Stomach (tissue), 9 donors: ENCODE measurements around the gene EXOC3. TPM values are rescaled to one million over a fixed set of nuclear protein-coding genes. Genes with fewer than 3 reads are reported as not detected.

Source experiments
- DNase-seq, 2 donors: peaks; one replicate each; pipeline versions ENCODE4 v3.0.0 to v3.0.0-alpha.2; 2013 to 2019
- H3K27ac ChIP-seq, 5 donors: fragments of 200-600 bp in 4 of 5; sonication (generic) in 4 of 5; one replicate each; pipeline ENCODE4 v1.5.1; 2013 to 2019; ENCODE audit warnings: mild to moderate bottlenecking in 1 of 5, moderate library complexity in 1 of 5
- H3K27me3 ChIP-seq, 3 donors: fragments of 200-600 bp; sonication (generic); one replicate each; pipeline ENCODE4 v1.5.1; 2017 to 2019; ENCODE audit warnings: mixed run types in 1 of 3
- H3K36me3 ChIP-seq, 4 donors: fragments of 200-600 bp; sonication (generic); 1 replicate in 3 of 4; 2 replicates in 1 of 4; pipeline ENCODE4 v1.5.1; 2016 to 2019
- H3K4me1 ChIP-seq, 4 donors: fragments of 200-600 bp; sonication (generic); one replicate each; pipeline ENCODE4 v1.5.1; 2016 to 2019
- H3K4me3 ChIP-seq, 4 donors: fragments of 200-600 bp; sonication (generic) in 3 of 4; one replicate each; pipeline ENCODE4 v1.5.1; 2016 to 2019; ENCODE audit warnings: mild to moderate bottlenecking in 1 of 4
- H3K9me3 ChIP-seq, 4 donors: fragments of 200-600 bp; sonication (generic); one replicate each; pipeline ENCODE4 v1.5.1; 2016 to 2019
- CTCF ChIP-seq, 7 experiments: fragments of 450-650 bp in 4 of 7; fragments of 200-600 bp in 3 of 7; sonication (generic) in 3 of 7; IDR thresholded peaks; one replicate each; pipeline ENCODE4 v1.5.1; 2016 to 2019; ENCODE audit warnings: antibody characterized with exemption in 7 of 7, control low read depth in 2 of 7, mild to moderate bottlenecking in 1 of 7
- EP300 ChIP-seq: sonication (generic); formaldehyde crosslinking; IDR thresholded peaks from one replicate; pipeline ENCODE4 v1.6.1; 2017; ENCODE audit warnings: antibody characterized with exemption
- POLR2A ChIP-seq, 4 donors: fragments of 450-650 bp; IDR thresholded peaks; one replicate each; pipeline ENCODE4 v1.6.1; 2016; ENCODE audit warnings: antibody characterized with exemption in 4 of 4, control low read depth in 2 of 4, mild to moderate bottlenecking in 1 of 4, moderate library complexity in 1 of 4
- POLR2AphosphoS5 ChIP-seq, 3 donors: sonication (generic); formaldehyde crosslinking; IDR thresholded peaks; one replicate each; pipeline ENCODE4 v1.6.1; 2016; ENCODE audit warnings: antibody characterized with exemption in 3 of 3
- WGBS, 5 donors: extraction: QIAGEN DNeasy Blood & Tissue Kit in 3 of 5; methylation state at CpG; one replicate each; pipeline versions ENCODE4 v1.1.5 to v1.1.7; 2013 to 2018; 5-methylcytosine and 5-hydroxymethylcytosine counted together
- intact Hi-C: fragments of 100-400 bp; cut with DNase I; formaldehyde crosslinking; loops from one replicate; pipeline ENCODE4 v1.15.1; 2023; ENCODE audit warnings: low total_unique reads
- polyA plus RNA-seq, 3 donors: library from polyadenylated mRNA; stranded (reverse); fragments of 200-250 nt; gene quantifications; one replicate each; pipeline ENCODE4 v1.2.3, GENCODE V29; 2013
- total RNA-seq, 5 donors: library from RNA; depleted of rRNA; stranded (reverse); fragments of >200 nt; gene quantifications; one replicate each; pipeline versions ENCODE4 v1.1.0 to v1.2.3, GENCODE V29; 2014 to 2016
- donor health status: healthy with polysubstance abuse.
- donor health status: Bipolar disorder and iron deficiency.
- donor health status: healthy.

EXOC3 gene
- total and polyA plus RNA-seq, 8 donors = 29.9 to 133 (median 59.3) TPM

- peaks cover 0 to 5% (median 0%) of the 10 kb centered on the region in 3 donors for H3K27me3 ChIP-seq
- H3K27ac ChIP-seq = no peak overlapping the region
- intact Hi-C loops = no loop called here
- 78 to 85% (median 81%) methylated on average over 13 to 18 of the region's 18 CpGs for WGBS, 5 donors
- no peak for DNase-seq
- H3K9me3 ChIP-seq = no peaks in the 10 kb centered on the region
- H3K4me3 ChIP-seq = no peak overlapping the region
- no peaks in the 10 kb centered on the region for H3K36me3 ChIP-seq
- H3K4me1 ChIP-seq = peaks cover 0 to 16% (median 0%) of the 10 kb centered on the region in 4 donors
- TF ChIP-seq POLR2AphosphoS5 (IDR thresholded peaks at IDR 0.05) (no peak), POLR2A (IDR thresholded peaks at IDR 0.05) (no peak), CTCF (IDR thresholded peaks at IDR 0.05) (no peak), EP300 (no peak)
Observed at GRCh38 chr5:418162-419121, 24.5 kb upstream of the EXOC3 start.

- Histone ChIP-seq H3K27ac (no peak overlapping the region), H3K36me3 (no peaks in the 10 kb centered on the region), H3K4me1 (peaks cover 0 to 10% (median 0%) of the 10 kb centered on the region in 4 donors), H3K9me3 (no peaks in the 10 kb centered on the region), H3K4me3 (no peak overlapping the region), H3K27me3 (peaks cover 0 to 6% (median 0%) of the 10 kb centered on the region in 3 donors)
- WGBS, 5 donors = 80 to 88% (median 82%) methylated on average over 12 of the region's 12 CpGs
- intact Hi-C loops = no loop called here
- no peak for TF ChIP-seq POLR2AphosphoS5 (IDR thresholded peaks at IDR 0.05)
- TF ChIP-seq EP300 = no peak
- TF ChIP-seq CTCF (IDR thresholded peaks at IDR 0.05) = no peak
- no peak for TF ChIP-seq POLR2A (IDR thresholded peaks at IDR 0.05)
- no peak for DNase-seq
Observed at GRCh38 chr5:419970-420369, 23.0 kb upstream of the EXOC3 start.

GRCh38 chr5:420632-421286 is 22.2 kb upstream of the EXOC3 start:
- 78 to 95% (median 92%) methylated on average over 52 of the region's 52 CpGs for WGBS, 5 donors
- Histone ChIP-seq H3K27ac (no peak overlapping the region), H3K9me3 (no peaks in the 10 kb centered on the region), H3K4me3 (no peak overlapping the region), H3K27me3 (peaks cover 0 to 8% (median 0%) of the 10 kb centered on the region in 3 donors), H3K4me1 (peaks cover 0 to 5% (median 0%) of the 10 kb centered on the region in 4 donors), H3K36me3 (no peaks in the 10 kb centered on the region)
- TF ChIP-seq POLR2A (IDR thresholded peaks at IDR 0.05) (no peak), POLR2AphosphoS5 (IDR thresholded peaks at IDR 0.05) (no peak), CTCF (IDR thresholded peaks at IDR 0.05) (no peak), EP300 (no peak)
- no peak for DNase-seq
- intact Hi-C loops = no loop called here

DNA sequence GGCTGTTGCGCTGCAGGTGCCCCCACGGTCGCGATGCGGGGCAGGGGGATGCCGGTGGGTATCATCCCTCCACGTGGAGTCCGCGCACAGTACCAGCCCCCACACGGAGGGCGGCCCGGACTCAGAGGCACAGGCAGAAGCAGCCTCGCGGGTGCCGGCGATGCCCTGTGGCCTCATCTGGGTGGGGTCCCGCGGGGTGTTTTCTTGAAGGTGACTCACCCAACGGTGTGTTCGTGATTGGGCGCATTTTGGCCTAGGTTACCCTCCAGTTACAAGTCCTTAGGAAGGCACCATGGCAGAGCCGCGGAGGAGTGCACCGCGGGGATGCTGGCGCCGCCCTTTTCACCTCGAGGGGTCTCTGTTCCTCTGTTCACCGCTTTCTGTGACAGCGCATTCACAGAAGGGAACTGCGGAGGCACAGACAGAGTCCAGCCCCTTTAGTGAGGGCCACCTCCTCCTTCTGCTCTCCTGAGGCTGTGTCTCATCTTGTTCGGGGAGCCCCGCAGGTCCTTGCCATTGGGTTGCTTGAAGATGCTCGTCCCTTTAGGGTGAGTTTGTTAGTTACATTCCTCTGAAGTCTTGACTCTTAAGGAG is 21.6 kb upstream of the EXOC3 start:
- no peak for TF ChIP-seq EP300
- no peak for TF ChIP-seq POLR2A (IDR thresholded peaks at IDR 0.05)
- TF ChIP-seq POLR2AphosphoS5 (IDR thresholded peaks at IDR 0.05) = no peak
- TF ChIP-seq CTCF (IDR thresholded peaks at IDR 0.05) = no peak
- Histone ChIP-seq H3K27ac (no peak overlapping the region), H3K36me3 (no peaks in the 10 kb centered on the region), H3K4me3 (no peak overlapping the region), H3K27me3 (peaks cover 0 to 8% (median 0%) of the 10 kb centered on the region in 3 donors), H3K4me1 (no peaks in the 10 kb centered on the region), H3K9me3 (no peaks in the 10 kb centered on the region)
- 86 to 91% (median 90%) methylated on average over 31 to 34 of the region's 34 CpGs for WGBS, 5 donors
- DNase-seq = no peak
- intact Hi-C loops = no loop called here
